IPS-20b (cell line): ENCODE data around the gene RAC3.
A peak's percentile ranks its signal among the peaks of the same experiment; 100 is the strongest.
"Not testable (repeated sequence)": the region's sequence is repeated elsewhere in the genome, so short reads cannot be mapped to it uniquely, and the experiment has no call there.

Experiments used
- H3K27ac ChIP-seq: one replicate; pipeline ENCODE4 v1.5.1; 2013; ENCODE audit warnings: low read length
- H3K27me3 ChIP-seq: 2 replicates; pipeline ENCODE4 v1.6.1; 2013; ENCODE audit warnings: mild to moderate bottlenecking, low read length, inconsistent platforms; ENCODE audit not compliant: insufficient read depth
- H3K36me3 ChIP-seq: 2 replicates; pipeline ENCODE4 v1.6.1; 2013; ENCODE audit warnings: low read depth, mild to moderate bottlenecking, inconsistent platforms, low read length, moderate library complexity; ENCODE audit not compliant: insufficient read depth
- H3K4me1 ChIP-seq: 2 replicates; pipeline ENCODE4 v1.6.1; 2013; ENCODE audit warnings: mild to moderate bottlenecking, control low read depth, inconsistent platforms, low read length, moderate library complexity; ENCODE audit not compliant: insufficient read depth
- H3K4me3 ChIP-seq: 2 replicates; pipeline ENCODE4 v1.5.1; 2013; ENCODE audit warnings: mild to moderate bottlenecking, low read length, inconsistent platforms
- H3K9ac ChIP-seq: 2 replicates; pipeline ENCODE4 v1.6.1; 2013; ENCODE audit warnings: low read depth, mild to moderate bottlenecking, inconsistent platforms, low read length, moderate library complexity
- H3K9me3 ChIP-seq: 2 replicates; pipeline ENCODE4 v1.6.1; 2013; ENCODE audit warnings: mild to moderate bottlenecking, low read depth, low read length, inconsistent platforms; ENCODE audit not compliant: insufficient read depth

Gene RAC3

DNA sequence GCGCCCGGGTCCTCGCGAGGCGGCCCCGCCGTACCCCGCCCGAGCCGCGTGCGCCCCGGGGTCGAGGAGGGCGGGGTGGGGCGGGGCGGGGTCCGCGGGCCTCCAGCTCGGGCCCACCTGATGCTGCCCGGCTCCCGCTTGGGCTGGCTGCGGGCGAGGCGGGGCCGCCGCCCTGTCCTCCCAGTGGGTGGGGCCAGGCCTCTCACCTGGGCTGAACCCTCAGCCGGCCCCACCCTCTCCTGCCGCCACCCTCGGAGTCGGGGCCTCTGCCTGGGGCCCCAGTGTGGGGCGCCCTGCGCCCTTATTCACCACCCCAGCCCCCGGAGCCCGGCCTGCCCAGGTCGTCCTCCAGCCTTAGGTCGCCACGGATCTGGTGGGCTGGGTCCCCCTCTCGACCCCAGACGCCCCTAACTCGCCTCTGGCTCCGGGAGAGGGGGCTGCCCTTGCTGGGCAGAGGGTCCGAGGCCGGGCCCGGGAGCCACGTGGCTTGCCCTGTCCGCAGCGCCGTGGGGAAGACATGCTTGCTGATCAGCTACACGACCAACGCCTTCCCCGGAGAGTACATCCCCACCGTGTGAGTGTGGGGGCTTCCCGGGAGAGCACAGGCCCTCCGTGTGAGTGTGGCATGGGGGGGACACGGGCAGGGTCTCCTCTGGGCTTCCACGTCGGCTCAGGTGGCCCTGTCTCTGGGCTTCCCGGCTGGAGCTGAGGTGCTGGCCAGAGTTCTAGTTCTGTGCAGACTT, 578 bp downstream of the RAC3 start:
- Histone ChIP-seq H3K36me3 (peaks cover 5% of the 10 kb centered on the region; the same call in 1 of the 2 replicates), H3K27ac (no peak overlapping the region), H3K4me3 (peak overlapping the region; percentile 80), H3K4me1 (peaks cover 3% of the 10 kb centered on the region; the same call in 1 of the 2 replicates), H3K9me3 (no peaks in the 10 kb centered on the region), H3K9ac (peak overlapping the region; percentile 74), H3K27me3 (no peaks in the 10 kb centered on the region)

DNA sequence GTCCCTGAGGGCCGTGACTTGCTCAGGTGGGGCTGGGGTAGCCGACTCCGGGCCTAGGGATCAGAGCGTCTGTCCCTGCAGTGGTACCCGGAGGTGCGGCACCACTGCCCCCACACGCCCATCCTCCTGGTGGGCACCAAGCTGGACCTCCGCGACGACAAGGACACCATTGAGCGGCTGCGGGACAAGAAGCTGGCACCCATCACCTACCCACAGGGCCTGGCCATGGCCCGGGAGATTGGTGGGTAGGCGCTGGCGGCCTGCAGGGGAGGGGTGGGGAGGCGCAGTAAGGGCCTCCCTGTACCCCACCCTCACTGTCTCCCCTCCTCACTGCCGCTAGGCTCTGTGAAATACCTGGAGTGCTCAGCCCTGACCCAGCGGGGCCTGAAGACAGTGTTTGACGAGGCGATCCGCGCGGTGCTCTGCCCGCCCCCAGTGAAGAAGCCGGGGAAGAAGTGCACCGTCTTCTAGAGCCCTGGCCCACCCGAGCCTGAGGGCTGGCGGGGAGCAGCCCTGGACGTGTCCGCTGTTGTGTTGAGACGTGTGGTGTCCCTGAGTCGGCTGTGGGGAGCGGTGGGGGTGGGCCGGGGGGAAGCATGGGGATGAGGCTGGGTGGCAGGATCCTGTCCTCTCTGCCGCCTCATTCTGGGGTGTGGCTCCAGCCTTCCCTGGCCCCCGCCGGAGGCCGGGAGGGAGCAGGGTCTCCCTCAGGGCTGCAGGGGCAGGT, 2.0 kb downstream of the RAC3 start:
- Histone ChIP-seq H3K9ac (no peak overlapping the region), H3K27me3 (0 out of 2 replicates have a peak, but pooled peaks cover 3% of the 10 kb centered on the region), H3K4me3 (no peak overlapping the region), H3K27ac (no peak overlapping the region), H3K36me3 (peaks cover 5% of the 10 kb centered on the region; the same call in 1 of the 2 replicates), H3K9me3 (no peaks in the 10 kb centered on the region), H3K4me1 (peaks cover 6% of the 10 kb centered on the region; the same call in 1 of the 2 replicates)

DNA sequence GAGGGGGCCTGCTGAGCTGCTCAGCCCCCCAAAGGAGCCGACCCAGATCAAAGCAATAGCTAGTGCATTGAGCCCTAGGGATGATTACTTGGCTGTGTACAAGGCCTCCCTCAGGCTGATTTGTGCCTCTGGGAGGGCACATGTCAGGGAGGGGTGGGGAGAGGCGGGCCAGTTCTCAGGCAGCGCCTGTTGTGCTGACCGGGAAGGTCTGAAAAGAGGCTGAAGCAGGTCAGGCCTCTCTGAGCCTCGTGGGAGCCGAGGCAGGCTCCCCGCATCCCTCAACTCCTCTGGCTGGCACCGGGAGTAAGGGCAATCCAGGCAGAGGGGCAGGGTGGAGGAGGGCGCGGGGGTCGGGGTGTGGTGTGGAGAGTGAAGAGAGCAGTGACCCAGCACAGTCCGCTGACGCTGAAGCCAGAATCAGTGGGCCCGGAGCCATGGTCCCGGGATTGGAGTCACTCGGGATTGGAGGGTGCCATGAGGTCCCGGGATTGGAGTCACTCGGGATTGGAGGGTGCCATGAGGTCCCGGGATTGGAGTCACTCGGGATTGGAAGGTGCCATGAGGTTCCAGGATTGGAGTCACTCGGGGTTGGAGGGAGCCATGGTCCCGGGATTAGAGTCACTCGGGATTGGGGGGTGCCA, 3.0 kb downstream of the RAC3 start:
- H3K27ac ChIP-seq = no peak overlapping the region
- H3K4me3 ChIP-seq = no peak overlapping the region
- H3K9me3 ChIP-seq = no peaks in the 10 kb centered on the region
- no peak overlapping the region for H3K9ac ChIP-seq
- H3K27me3 ChIP-seq = 0 out of 2 replicates have a peak, but pooled peaks cover 3% of the 10 kb centered on the region
- H3K4me1 ChIP-seq = peaks cover 6% of the 10 kb centered on the region; the same call in 1 of the 2 replicates
- H3K36me3 ChIP-seq = peaks cover 5% of the 10 kb centered on the region; the same call in 1 of the 2 replicates

GRCh38 chr17:82035488-82035887, 4.0 kb downstream of the RAC3 start:
- Histone ChIP-seq H3K27ac (no peak overlapping the region), H3K4me1 (peaks cover 6% of the 10 kb centered on the region; the same call in 1 of the 2 replicates), H3K9me3 (no peaks in the 10 kb centered on the region), H3K27me3 (0 out of 2 replicates have a peak, but pooled peaks cover 3% of the 10 kb centered on the region), H3K9ac (no peak overlapping the region), H3K4me3 (no peak overlapping the region), H3K36me3 (peaks cover 5% of the 10 kb centered on the region; the same call in 1 of the 2 replicates)

GRCh38 chr17:82035956-82036633, 4.6 kb downstream of the RAC3 start:
- Histone ChIP-seq H3K4me1 (peaks cover 6% of the 10 kb centered on the region; the same call in 1 of the 2 replicates), H3K27me3 (0 out of 2 replicates have a peak, but pooled peaks cover 3% of the 10 kb centered on the region), H3K9ac (0 out of 2 replicates have a peak overlapping the region, but pooled peaks have one; percentile 64), H3K27ac (no peak overlapping the region), H3K36me3 (peaks cover 5% of the 10 kb centered on the region; the same call in 1 of the 2 replicates), H3K4me3 (peak overlapping the region; percentile 73), H3K9me3 (no peaks in the 10 kb centered on the region)

- Histone ChIP-seq H3K27me3 (0 out of 2 replicates have a peak, but pooled peaks cover 3% of the 10 kb centered on the region), H3K9ac (peak overlapping the region; percentile 64; the same call in 1 of the 2 replicates), H3K27ac (no peak overlapping the region)
Measured at GRCh38 chr17:82036634-82037091, 5.2 kb downstream of the RAC3 start.

GRCh38 chr17:82037092-82037888, 5.8 kb downstream of the RAC3 start, which contains the start of gene DCXR:
TSS of gene DCXR (minus strand) at chr17:82037697. CDS start at chr17:82037682, 15 bp downstream.
- peaks cover 5% of the 10 kb centered on the region; the same call in 1 of the 2 replicates for H3K36me3 ChIP-seq
- no peaks in the 10 kb centered on the region for H3K9me3 ChIP-seq
- peak within 1 kb of the TSS; percentile 73 for H3K4me3 ChIP-seq
- no peak within 1 kb of the TSS for H3K27ac ChIP-seq
- H3K9ac ChIP-seq = peak within 1 kb of the TSS; percentile 65; the same call in 1 of the 2 replicates
- peaks cover 6% of the 10 kb centered on the region; the same call in 1 of the 2 replicates for H3K4me1 ChIP-seq
- H3K27me3 ChIP-seq = 0 out of 2 replicates have a peak, but pooled peaks cover 3% of the 10 kb centered on the region

More at GRCh38 chr17:82036634-82037091, 5.2 kb downstream of the RAC3 start:
- H3K4me1 ChIP-seq = peaks cover 6% of the 10 kb centered on the region; the same call in 1 of the 2 replicates
- peaks cover 5% of the 10 kb centered on the region; the same call in 1 of the 2 replicates for H3K36me3 ChIP-seq
- H3K9me3 ChIP-seq = no peaks in the 10 kb centered on the region
- peak overlapping the region; percentile 73 for H3K4me3 ChIP-seq

GRCh38 chr17:82037889-82038195, 6.4 kb downstream of the RAC3 start:
- Histone ChIP-seq H3K27ac (no peak overlapping the region), H3K36me3 (peaks cover 5% of the 10 kb centered on the region; the same call in 1 of the 2 replicates), H3K9me3 (no peaks in the 10 kb centered on the region), H3K9ac (peak overlapping the region; percentile 65; the same call in 1 of the 2 replicates), H3K4me3 (peak overlapping the region; percentile 60), H3K27me3 (0 out of 2 replicates have a peak, but pooled peaks cover 3% of the 10 kb centered on the region), H3K4me1 (peaks cover 3% of the 10 kb centered on the region; the same call in 1 of the 2 replicates)

- not testable (repeated sequence) for H3K4me3 ChIP-seq, H3K27ac ChIP-seq, H3K9ac ChIP-seq, H3K36me3 ChIP-seq, H3K9me3 ChIP-seq, H3K27me3 ChIP-seq, H3K4me1 ChIP-seq
Measured at GRCh38 chr17:82038796-82039409, 7.4 kb downstream of the RAC3 start.
